HEK293 (cell line): Measurements from ENCODE around the gene OR6K6.

ENCODE experiments used
- CTCF ChIA-PET: fragments of 350-600 bp; formaldehyde crosslinking; extraction: SDS; loops from one replicate; lab custom pipeline; 2021; ENCODE audit warnings: antibody characterized with exemption; lab: Yijun Ruan, JAX
- POLR2A ChIA-PET: fragments of 300-600 bp; formaldehyde crosslinking; extraction: SDS; loops from one replicate; lab custom pipeline; 2020; ENCODE audit warnings: antibody characterized with exemption, inconsistent platforms; lab: Yijun Ruan, JAX
- H3K27ac ChIP-seq: fragments of 200-500 bp; sonication (Bioruptor generic); 2 replicates; pipeline ENCODE4 v1.5.1; 2014; ENCODE audit warnings: low read depth, low read length, control low read depth, inconsistent platforms; ENCODE audit errors: extremely low read depth
- H3K36me3 ChIP-seq, 2 experiments: fragments of 200-500 bp in 1 of 2; sonication (Bioruptor generic) in 1 of 2; 1 replicate in 1 of 2; 2 replicates in 1 of 2; pipeline ENCODE4 v1.5.1; 2014 to 2017; ENCODE audit warnings: inconsistent platforms in 2 of 2, low read length in 2 of 2; ENCODE audit not compliant: control insufficient read depth in 2 of 2, insufficient read depth in 1 of 2
- H3K4me1 ChIP-seq: fragments of 200-500 bp; sonication (Bioruptor generic); 2 replicates; pipeline ENCODE4 v1.5.1; 2014; ENCODE audit warnings: mild to moderate bottlenecking, low read length, inconsistent platforms; ENCODE audit not compliant: control insufficient read depth, insufficient read depth
- H3K4me3 ChIP-seq: 2 replicates; pipeline ENCODE4 v1.5.1; 2011; ENCODE audit warnings: low read depth, mild to moderate bottlenecking, control low read depth, low read length, moderate library complexity
- H3K9me3 ChIP-seq: fragments of 200-500 bp; sonication (Bioruptor generic); 2 replicates; pipeline ENCODE4 v1.5.1; 2014; ENCODE audit warnings: low read depth, low read length, inconsistent platforms; ENCODE audit not compliant: control insufficient read depth, insufficient read depth
- BCL11A ChIP-seq: fragments of 450-650 bp; formaldehyde crosslinking; IDR thresholded peaks from 2 replicates; pipeline ENCODE4 v1.5.1; 2016; ENCODE audit warnings: low read depth, missing biosample characterization, missing genetic modification characterization
- MEIS1 ChIP-seq: sonication (generic); formaldehyde crosslinking; IDR thresholded peaks from 2 replicates; pipeline ENCODE4 v1.8.1; 2022; ENCODE audit warnings: missing genetic modification reagents, mild to moderate bottlenecking, borderline replicate concordance
- MZF1 ChIP-seq: fragments of 450-650 bp; formaldehyde crosslinking; IDR thresholded peaks from 2 replicates; pipeline ENCODE4 v1.5.1; 2017; ENCODE audit warnings: missing biosample characterization, missing genetic modification characterization, borderline replicate concordance
- REPIN1 ChIP-seq: fragments of 450-650 bp; formaldehyde crosslinking; IDR thresholded peaks from 2 replicates; pipeline ENCODE4 v1.5.1; 2017; ENCODE audit warnings: missing biosample characterization, missing genetic modification characterization, low read depth
- SCRT1 ChIP-seq: fragments of 450-650 bp; formaldehyde crosslinking; IDR thresholded peaks from 2 replicates; pipeline ENCODE4 v1.5.1; 2016; ENCODE audit warnings: missing biosample characterization, missing genetic modification characterization, borderline replicate concordance
- ZBTB20 ChIP-seq: fragments of 450-650 bp; formaldehyde crosslinking; IDR thresholded peaks from 2 replicates; pipeline ENCODE4 v1.5.1; 2016; ENCODE audit warnings: missing biosample characterization, missing genetic modification characterization
- ZBTB44 ChIP-seq: fragments of 450-650 bp; IDR thresholded peaks from 2 replicates; pipeline ENCODE4 v1.5.1; 2018; ENCODE audit warnings: missing biosample characterization, mild to moderate bottlenecking, missing genetic modification characterization
- ZNF114 ChIP-seq: fragments of 450-650 bp; formaldehyde crosslinking; IDR thresholded peaks from 2 replicates; pipeline ENCODE4 v1.5.0; 2017; ENCODE audit warnings: missing biosample characterization, missing genetic modification characterization
- ZNF239 ChIP-seq: fragments of 450-650 bp; formaldehyde crosslinking; IDR thresholded peaks from 2 replicates; pipeline ENCODE4 v1.5.1; 2016; ENCODE audit warnings: missing biosample characterization, missing genetic modification characterization
- ZNF274 ChIP-seq, 2 experiments: fragments of 200-500 bp in 1 of 2; fragments of 450-650 bp in 1 of 2; sonication (Bioruptor generic) in 1 of 2; formaldehyde crosslinking in 1 of 2; IDR thresholded peaks; 2 replicates each; pipeline versions ENCODE4 v1.5.1 to v1.6.1; 2014 to 2016; ENCODE audit warnings: borderline replicate concordance in 1 of 2, inconsistent platforms in 1 of 2, low read length in 1 of 2, missing biosample characterization in 1 of 2, missing genetic modification characterization in 1 of 2
- ZNF292 ChIP-seq: fragments of 450-650 bp; formaldehyde crosslinking; IDR thresholded peaks from 2 replicates; pipeline ENCODE4 v1.5.1; 2016; ENCODE audit warnings: low read depth, missing biosample characterization, missing genetic modification characterization, borderline replicate concordance
- ZNF488 ChIP-seq: fragments of 450-650 bp; formaldehyde crosslinking; IDR thresholded peaks from 2 replicates; pipeline ENCODE4 v1.5.1; 2016; ENCODE audit warnings: missing biosample characterization, missing genetic modification characterization
- ZNF510 ChIP-seq: fragments of 450-650 bp; formaldehyde crosslinking; IDR thresholded peaks from 2 replicates; pipeline ENCODE4 v1.5.1; 2018; ENCODE audit warnings: mild to moderate bottlenecking, missing genetic modification characterization, missing biosample characterization; ENCODE audit not compliant: insufficient replicate concordance
- ZNF530 ChIP-seq: fragments of 450-650 bp; formaldehyde crosslinking; IDR thresholded peaks from 2 replicates; pipeline ENCODE4 v1.5.1; 2016; ENCODE audit warnings: low read depth, missing biosample characterization, missing genetic modification characterization
- ZNF548 ChIP-seq: fragments of 450-650 bp; formaldehyde crosslinking; IDR thresholded peaks from 2 replicates; pipeline ENCODE4 v1.5.1; 2016; ENCODE audit warnings: missing biosample characterization, missing genetic modification characterization
- ZNF660 ChIP-seq: fragments of 450-650 bp; IDR thresholded peaks from 2 replicates; pipeline ENCODE4 v1.5.1; 2018; ENCODE audit warnings: missing biosample characterization, mild to moderate bottlenecking, missing genetic modification characterization
- ZNF776 ChIP-seq: fragments of 450-650 bp; formaldehyde crosslinking; IDR thresholded peaks from 2 replicates; pipeline ENCODE4 v1.5.0; 2017; ENCODE audit warnings: missing biosample characterization, missing genetic modification characterization, borderline replicate concordance
- TF ChIP-seq, protein P1 (sequence below): fragments of 450-650 bp; formaldehyde crosslinking; IDR thresholded peaks from 2 replicates; pipeline ENCODE4 v1.5.1; 2016; ENCODE audit warnings: missing biosample characterization, missing genetic modification characterization

The OR6K6 gene

DNA sequence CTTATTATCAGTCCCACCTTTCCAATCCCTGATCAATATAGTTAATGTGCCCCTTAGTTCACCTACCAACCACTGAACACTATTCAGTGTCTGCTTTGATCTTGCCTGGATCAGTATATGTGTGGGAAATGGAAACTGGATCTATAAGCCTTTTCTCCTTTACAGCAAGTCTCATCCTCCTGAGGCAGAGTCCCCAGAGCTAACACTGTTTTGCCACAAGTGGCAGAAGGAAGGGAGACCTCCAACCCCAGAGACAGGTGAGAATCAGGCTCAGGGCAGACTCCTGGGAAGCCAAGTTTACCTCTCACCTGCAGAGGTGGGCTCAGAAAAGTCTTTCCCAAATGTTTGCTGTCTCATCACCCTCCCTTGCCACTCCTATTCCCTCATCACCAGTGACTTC is 26.6 kb downstream of the OR6K6 start, which contains the start of gene OR6N2 (continued):
- no peak for TF ChIP-seq SCRT1 (tag by site-specific recombination)
- TF ChIP-seq ZNF274 (IDR thresholded peaks at IDR 0.05; ENCODE audit: low read length) = no peak
- TF ChIP-seq ZNF274 (tag by site-specific recombination; IDR thresholded peaks at IDR 0.05; ENCODE audit: borderline replicate concordance) = no peak
- TF ChIP-seq ZNF548 = no peak
- no peak for TF ChIP-seq ZBTB20 (tag by site-specific recombination)
- TF ChIP-seq, protein P1, sequence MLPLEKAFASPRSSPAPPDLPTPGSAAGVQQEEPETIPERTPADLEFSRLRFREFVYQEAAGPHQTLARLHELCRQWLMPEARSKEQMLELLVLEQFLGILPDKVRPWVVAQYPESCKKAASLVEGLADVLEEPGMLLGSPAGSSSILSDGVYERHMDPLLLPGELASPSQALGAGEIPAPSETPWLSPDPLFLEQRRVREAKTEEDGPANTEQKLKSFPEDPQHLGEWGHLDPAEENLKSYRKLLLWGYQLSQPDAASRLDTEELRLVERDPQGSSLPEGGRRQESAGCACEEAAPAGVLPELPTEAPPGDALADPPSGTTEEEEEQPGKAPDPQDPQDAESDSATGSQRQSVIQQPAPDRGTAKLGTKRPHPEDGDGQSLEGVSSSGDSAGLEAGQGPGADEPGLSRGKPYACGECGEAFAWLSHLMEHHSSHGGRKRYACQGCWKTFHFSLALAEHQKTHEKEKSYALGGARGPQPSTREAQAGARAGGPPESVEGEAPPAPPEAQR = no peak
- TF ChIP-seq REPIN1 (tag by site-specific recombination) = no peak

GRCh38 chr1:158793604-158794003 is 39.1 kb downstream of the OR6K6 start:
- H3K9me3 ChIP-seq = no peaks in the 10 kb centered on the region
- H3K27ac ChIP-seq = no peak overlapping the region
- POLR2A ChIA-PET = interaction anchor here (0.6 kb wide), 1 partner anchor 530 kb away, joined by 3 read pairs; no protein-coding TSS in a partner anchor
- no peaks in the 10 kb centered on the region for H3K4me1 ChIP-seq
- CTCF ChIA-PET = interaction anchor here (0.5 kb wide), 1 partner anchor 38 kb away, joined by 3 read pairs; no protein-coding TSS in a partner anchor
- no peaks in the 10 kb centered on the region for H3K36me3 ChIP-seq
- no peak overlapping the region for H3K4me3 ChIP-seq
- no peak for TF ChIP-seq ZNF292 (tag by site-specific recombination)

DNA sequence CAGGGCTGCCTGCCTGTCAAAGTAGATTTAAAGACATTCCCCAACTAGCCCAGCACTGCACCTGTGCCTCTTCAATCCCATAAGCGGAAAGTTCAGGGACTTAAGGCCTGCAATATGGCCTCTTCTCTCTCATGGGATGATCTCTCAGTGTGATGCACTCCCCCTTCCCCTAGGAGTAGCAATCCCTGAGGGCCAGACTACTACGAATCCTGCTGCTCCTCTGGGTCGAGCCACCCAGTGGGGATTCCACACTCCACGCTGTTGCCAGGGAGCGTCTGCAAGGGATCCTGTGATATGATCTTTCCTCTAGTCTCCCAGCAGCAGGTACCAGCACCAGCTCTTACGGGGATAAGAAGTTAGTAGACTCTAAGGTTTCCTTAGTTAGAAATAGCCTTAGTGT is 39.7 kb downstream of the OR6K6 start:
- Histone ChIP-seq H3K4me3 (no peak overlapping the region), H3K27ac (no peak overlapping the region), H3K4me1 (no peaks in the 10 kb centered on the region), H3K36me3 (no peaks in the 10 kb centered on the region), H3K9me3 (no peaks in the 10 kb centered on the region)
- CTCF ChIA-PET = interaction anchor here (0.5 to 0.6 kb wide), 2 partner anchors 23 to 39 kb away, joined by 3 to 4 read pairs; no protein-coding TSS in a partner anchor
- POLR2A ChIA-PET = no interaction called here
- no peak for TF ChIP-seq ZNF660
- no peak for TF ChIP-seq REPIN1 (tag by site-specific recombination)
- no peak for TF ChIP-seq ZNF114 (tag by site-specific recombination)
- no peak for TF ChIP-seq ZNF239 (tag by site-specific recombination)
- TF ChIP-seq SCRT1 (tag by site-specific recombination) = no peak
- TF ChIP-seq ZNF488 (tag by site-specific recombination) = no peak
- TF ChIP-seq ZBTB44 (tag by site-specific recombination) = no peak

- H3K4me3 ChIP-seq = no peak overlapping the region
These were observed 44.0 kb downstream of the OR6K6 start for GRCh38 chr1:158798531-158798930.

More at GRCh38 chr1:158798531-158798930, 44.0 kb downstream of the OR6K6 start:
- TF ChIP-seq MZF1 = no peak
- no peak for TF ChIP-seq ZNF510 (tag by site-specific recombination)
- no peak for TF ChIP-seq MEIS1 (CRISPR knock-in tag)
- TF ChIP-seq ZNF530 (tag by site-specific recombination) = no peak
- TF ChIP-seq BCL11A = no peak
- no peak for TF ChIP-seq ZNF776 (tag by site-specific recombination)
- Histone ChIP-seq H3K36me3 (no peaks in the 10 kb centered on the region), H3K4me1 (no peaks in the 10 kb centered on the region), H3K27ac (no peak overlapping the region), H3K9me3 (no peaks in the 10 kb centered on the region)
- ChIA-PET CTCF (no interaction called here), POLR2A (no interaction called here)
